Esophagus (tissue), 2 donors: ENCODE data around the gene CLEC7A. TPM values are rescaled to one million over a fixed set of nuclear protein-coding genes. Genes with fewer than 3 reads are reported as not detected.

Source experiments
- H3K27ac ChIP-seq, 2 donors: one replicate each; pipeline ENCODE4 v1.5.1; 2013; ENCODE audit warnings: low read depth in 2 of 2, mild to moderate bottlenecking in 2 of 2, inconsistent platforms in 1 of 2, low read length in 1 of 2, moderate library complexity in 1 of 2
- H3K27me3 ChIP-seq, 2 donors: one replicate each; pipeline ENCODE4 v1.6.1; 2013; ENCODE audit warnings: low read length in 2 of 2, control low read depth in 1 of 2, mild to moderate bottlenecking in 1 of 2; ENCODE audit not compliant: insufficient read depth in 2 of 2, control insufficient read depth in 1 of 2
- H3K36me3 ChIP-seq, 2 donors: one replicate each; pipeline ENCODE4 v1.6.1; 2013; ENCODE audit warnings: low read length in 1 of 2; ENCODE audit not compliant: control insufficient read depth in 2 of 2, insufficient read depth in 2 of 2
- H3K4me1 ChIP-seq, 2 donors: one replicate each; pipeline ENCODE4 v1.6.1; 2013; ENCODE audit warnings: low read length in 1 of 2; ENCODE audit not compliant: control insufficient read depth in 2 of 2, insufficient read depth in 2 of 2
- H3K4me3 ChIP-seq, 2 donors: one replicate each; pipeline ENCODE4 v1.5.1; 2013; ENCODE audit warnings: low read length in 2 of 2, mild to moderate bottlenecking in 2 of 2, low read depth in 1 of 2, moderate library complexity in 1 of 2
- H3K9me3 ChIP-seq, 2 donors: one replicate each; pipeline ENCODE4 v1.6.1; 2013; ENCODE audit warnings: mild to moderate bottlenecking in 2 of 2, low read depth in 1 of 2, low read length in 1 of 2, moderate library complexity in 1 of 2; ENCODE audit not compliant: control insufficient read depth in 2 of 2, insufficient read depth in 1 of 2
- WGBS, 2 donors: extraction: QIAGEN DNeasy Blood & Tissue Kit; methylation state at CpG; one replicate each; pipeline ENCODE4 v1.1.7; 2013; 5-methylcytosine and 5-hydroxymethylcytosine counted together
- polyA plus RNA-seq, 2 donors: library from polyadenylated mRNA; stranded (reverse); fragments of 200-250 nt; gene quantifications; one replicate each; pipeline ENCODE4 v1.2.3, GENCODE V29; 2013
- donor health status: healthy with polysubstance abuse.
- donor health status: Bipolar disorder and iron deficiency.

CLEC7A gene
- 1 to 10 TPM; 4.6 to 7.3 TPM for polyA plus RNA-seq

DNA sequence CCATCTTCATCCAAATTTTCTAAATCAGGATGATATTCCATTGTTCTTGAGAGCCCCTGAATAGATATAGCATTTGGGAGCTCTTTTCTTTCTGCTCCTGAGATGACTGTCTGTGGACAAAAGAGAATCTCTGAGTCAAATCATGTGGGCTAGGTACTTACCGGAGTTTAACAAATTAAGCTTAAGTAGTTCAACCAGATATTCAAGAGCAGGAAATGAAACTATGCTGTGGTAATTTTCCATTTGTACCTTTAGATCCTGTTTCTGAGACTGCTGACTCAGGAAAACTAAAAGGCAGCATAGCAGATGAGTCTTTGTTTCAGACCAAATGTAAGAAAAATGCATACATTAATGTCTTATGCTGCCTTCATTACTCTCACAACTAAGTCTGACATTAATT lies at the start of gene CLEC7A:
Gene CLEC7A (minus strand): TSS at position 158 of the 400 bp plus-strand sequence. CDS start 117 bp downstream, at position 41.
- H3K36me3 ChIP-seq, result no peaks in the 10 kb centered on the region
- no peaks in the 10 kb centered on the region for H3K27me3 ChIP-seq
- peak within 1 kb of the TSS; percentile 77 to 78 for H3K27ac ChIP-seq
- peak within 1 kb of the TSS; percentile 10 to 29 for H3K4me3 ChIP-seq
- no peaks in the 10 kb centered on the region for H3K9me3 ChIP-seq
- no peaks in the 10 kb centered on the region for H3K4me1 ChIP-seq
- 24 to 33% methylated on average over 1 of the region's 1 CpG for WGBS, 2 donors

DNA sequence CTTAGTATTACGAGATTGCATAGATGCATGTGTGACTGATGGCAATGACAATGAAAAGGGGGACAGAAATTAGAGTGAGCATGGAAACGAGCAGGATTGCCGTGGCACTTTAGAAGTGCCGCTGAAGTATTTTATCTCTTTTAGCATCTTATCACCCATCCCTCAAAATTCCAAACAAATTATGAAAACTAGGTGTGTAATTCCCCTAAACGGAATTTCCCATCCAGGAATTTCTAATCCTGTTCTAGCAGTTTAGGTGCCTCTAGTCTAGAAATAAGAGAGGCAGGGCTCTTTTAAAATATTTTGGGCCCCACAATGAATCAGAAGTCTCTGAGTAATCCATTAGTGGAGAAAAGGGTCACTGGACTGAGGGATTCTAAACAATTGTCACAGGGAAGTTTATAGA lies 49.8 kb upstream of the CLEC7A start:
- no peak overlapping the region for H3K27ac ChIP-seq
- no peaks in the 10 kb centered on the region for H3K9me3 ChIP-seq
- no peak overlapping the region for H3K4me3 ChIP-seq
- no peaks in the 10 kb centered on the region for H3K36me3 ChIP-seq
- H3K27me3 ChIP-seq, result no peaks in the 10 kb centered on the region
- WGBS, 2 donors, result 73 to 80% methylated on average over 5 of the region's 5 CpGs
- no peaks in the 10 kb centered on the region for H3K4me1 ChIP-seq

DNA sequence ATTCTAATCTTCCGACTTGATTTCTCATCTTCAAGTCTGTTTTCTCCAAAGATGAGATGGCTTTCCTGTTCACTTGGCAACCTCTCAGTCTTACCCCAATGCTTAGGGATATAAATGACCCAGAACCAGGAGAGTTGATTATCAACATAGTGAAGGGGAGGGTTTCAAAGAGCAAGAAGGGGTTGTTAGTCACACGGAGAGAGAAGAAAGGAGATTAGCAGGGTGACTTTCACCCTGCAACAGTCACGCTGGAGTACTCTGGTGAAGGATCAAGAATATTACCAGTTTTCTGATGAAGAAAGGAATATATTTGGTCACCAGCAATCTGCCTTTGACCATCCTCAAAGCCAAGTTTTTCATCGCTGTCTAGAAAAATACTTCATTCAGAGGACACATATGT lies 48.8 kb upstream of the CLEC7A start, which contains the start of gene TMEM52B:
Gene TMEM52B (plus strand): TSS at position 212 of the 400 bp plus-strand sequence. CDS start 543 bp downstream, outside the sequence.
- Histone ChIP-seq H3K27me3 (no peaks in the 10 kb centered on the region), H3K4me1 (no peaks in the 10 kb centered on the region), H3K27ac (no peak within 1 kb of the TSS), H3K9me3 (no peaks in the 10 kb centered on the region), H3K36me3 (no peaks in the 10 kb centered on the region), H3K4me3 (no peak within 1 kb of the TSS)
- 64 to 73% methylated on average over 4 of the region's 4 CpGs for WGBS, 2 donors

DNA sequence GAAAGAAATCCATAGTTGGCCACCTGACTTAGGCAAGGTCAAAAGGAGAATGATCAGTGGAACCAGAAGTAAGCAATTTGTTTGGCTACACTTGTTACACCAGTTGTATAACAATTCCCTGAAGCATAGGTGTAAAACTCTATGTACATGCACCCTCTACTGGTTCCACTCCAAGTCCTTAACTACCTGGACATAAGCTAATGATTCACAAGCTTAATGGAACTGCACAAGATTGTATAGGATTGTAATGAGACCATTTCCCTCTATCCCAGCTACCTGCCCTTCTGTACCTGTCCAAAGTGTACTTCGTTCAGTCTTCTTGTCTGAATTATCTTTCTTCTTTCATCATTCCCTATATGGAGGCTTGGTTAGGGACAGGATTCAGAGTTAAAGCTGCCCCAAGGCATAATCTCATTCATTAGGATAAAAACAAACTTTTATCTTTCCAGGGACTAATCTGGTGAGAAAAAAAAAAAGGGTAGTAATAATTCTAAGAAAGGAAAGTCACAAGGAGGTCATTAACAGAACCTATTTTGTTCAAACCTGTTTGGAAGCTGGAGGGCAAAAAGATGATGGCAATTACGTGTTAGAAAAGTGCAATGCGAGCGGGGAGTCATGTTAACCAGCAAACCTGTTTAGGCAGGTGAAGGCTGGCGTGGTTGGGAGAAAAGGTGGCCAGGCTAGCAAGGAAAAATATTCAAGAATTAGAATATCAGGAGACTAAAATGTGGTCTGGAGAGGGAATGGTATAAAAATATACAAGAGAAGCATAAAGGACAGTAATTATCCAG lies 46.0 kb upstream of the CLEC7A start:
- H3K27ac ChIP-seq, result peak overlapping the region; percentile 42 to 45
- WGBS, 2 donors, result 49 to 63% methylated on average over 5 of the region's 5 CpGs
- H3K4me1 ChIP-seq, result no peaks in the 10 kb centered on the region

DNA sequence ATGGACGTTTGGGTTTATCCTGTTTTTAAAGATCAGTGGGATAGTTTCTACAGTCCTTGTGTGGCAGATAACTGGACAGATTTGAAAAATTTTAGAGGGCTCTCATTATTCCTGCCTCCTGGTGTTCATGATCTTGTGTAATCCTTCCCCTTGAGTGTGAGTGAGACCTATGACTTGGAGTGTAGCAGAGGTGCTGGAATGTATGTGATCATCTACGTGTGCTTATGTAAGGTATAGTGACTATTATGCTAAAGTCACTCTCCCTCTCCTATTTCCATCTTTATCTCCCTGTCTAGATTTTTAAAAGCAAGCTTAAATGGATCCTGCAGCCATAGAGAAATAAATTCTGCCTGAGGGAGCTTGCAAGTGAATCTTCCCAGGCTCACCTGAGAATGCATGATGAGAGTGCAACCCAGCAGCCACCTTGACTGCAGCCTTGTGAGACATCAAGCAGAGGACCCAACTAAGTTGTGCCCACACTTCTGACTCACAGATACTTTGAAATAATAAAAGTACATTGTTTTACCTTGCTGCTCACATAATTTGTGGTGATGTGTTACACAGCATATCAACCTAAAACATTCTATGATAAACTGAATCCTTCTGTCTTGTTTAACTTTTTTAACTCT lies 45.1 kb upstream of the CLEC7A start:
- Histone ChIP-seq H3K9me3 (no peaks in the 10 kb centered on the region), H3K4me1 (no peaks in the 10 kb centered on the region), H3K36me3 (no peaks in the 10 kb centered on the region), H3K27me3 (no peaks in the 10 kb centered on the region), H3K4me3 (no peak overlapping the region), H3K27ac (peak overlapping the region; percentile 42 to 45)
- WGBS, 2 donors, result 64 to 68% methylated on average over 2 of the region's 2 CpGs

More for the DNA sequence above, 46.0 kb upstream of the CLEC7A start:
- no peak overlapping the region for H3K4me3 ChIP-seq
- H3K9me3 ChIP-seq, result no peaks in the 10 kb centered on the region
- no peaks in the 10 kb centered on the region for H3K27me3 ChIP-seq
- H3K36me3 ChIP-seq, result no peaks in the 10 kb centered on the region

DNA sequence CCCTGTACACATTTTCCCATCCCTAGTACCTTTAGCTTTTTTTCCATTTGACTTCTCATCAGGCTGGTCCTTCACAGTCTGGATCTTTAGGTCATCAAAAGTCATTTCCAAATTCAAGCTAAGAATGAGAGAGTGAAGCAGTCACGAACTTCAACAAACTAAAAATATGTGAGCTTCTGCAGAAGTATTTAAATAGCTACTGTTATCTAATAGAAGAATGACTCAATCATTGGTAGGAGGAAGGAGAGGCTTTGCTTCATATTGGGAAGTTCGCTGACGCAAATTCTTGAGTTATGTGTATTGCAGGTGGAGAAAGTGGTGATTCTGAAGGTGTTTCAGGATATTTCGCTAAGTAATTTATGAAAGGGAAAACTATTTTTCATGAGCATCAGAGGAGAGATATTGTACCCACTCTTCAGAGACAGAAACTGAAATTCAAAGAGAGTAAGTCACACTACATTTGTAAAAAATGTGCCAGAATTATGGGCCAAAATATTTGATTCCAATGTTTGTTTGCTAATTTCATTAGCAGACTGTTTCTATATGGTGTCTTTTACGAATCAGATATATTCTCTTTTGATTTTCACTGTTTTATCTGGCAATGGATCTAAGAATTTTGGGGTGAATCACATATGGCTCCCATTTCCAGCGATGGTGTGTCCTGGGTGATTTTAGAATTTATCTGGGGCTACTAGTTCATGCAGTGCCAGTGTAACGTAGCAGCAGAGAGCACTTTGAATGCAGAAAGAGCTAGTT lies 42.2 kb upstream of the CLEC7A start, which contains the start of gene OLR1:
Gene OLR1 (minus strand): TSS at position 160 of the 756 bp plus-strand sequence. CDS start 55 bp downstream, at position 105.
- Histone ChIP-seq H3K4me1 (no peaks in the 10 kb centered on the region), H3K36me3 (no peaks in the 10 kb centered on the region), H3K27me3 (no peaks in the 10 kb centered on the region), H3K4me3 (no peak within 1 kb of the TSS), H3K27ac (no peak within 1 kb of the TSS), H3K9me3 (no peaks in the 10 kb centered on the region)
- WGBS, 2 donors, result 74 to 80% methylated on average over 7 of the region's 7 CpGs

DNA sequence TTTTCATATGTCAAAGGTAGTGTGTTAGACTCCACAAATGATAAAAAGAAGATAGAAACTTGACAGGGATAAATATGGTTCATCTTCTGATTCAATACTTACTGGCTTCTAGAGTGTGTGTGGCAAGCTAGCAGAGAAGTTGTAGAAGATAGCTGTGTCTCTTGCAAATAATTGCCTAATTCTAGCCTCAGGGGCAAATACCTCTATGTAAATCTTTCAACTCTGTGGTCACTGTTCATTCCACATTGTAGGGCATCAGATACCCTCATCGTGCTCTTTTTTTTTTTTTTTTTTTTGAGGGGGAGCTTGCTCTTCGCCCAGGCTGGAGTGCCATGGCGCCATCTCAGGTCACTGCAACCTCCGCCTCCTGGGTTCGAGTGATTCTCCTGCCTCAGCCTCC lies 40.2 kb upstream of the CLEC7A start:
- Histone ChIP-seq H3K4me1 (no peaks in the 10 kb centered on the region), H3K9me3 (no peaks in the 10 kb centered on the region), H3K36me3 (no peaks in the 10 kb centered on the region), H3K27me3 (no peaks in the 10 kb centered on the region), H3K4me3 (no peak overlapping the region), H3K27ac (no peak overlapping the region)
- WGBS, 2 donors, result 89% methylated on average over 5 of the region's 5 CpGs

DNA sequence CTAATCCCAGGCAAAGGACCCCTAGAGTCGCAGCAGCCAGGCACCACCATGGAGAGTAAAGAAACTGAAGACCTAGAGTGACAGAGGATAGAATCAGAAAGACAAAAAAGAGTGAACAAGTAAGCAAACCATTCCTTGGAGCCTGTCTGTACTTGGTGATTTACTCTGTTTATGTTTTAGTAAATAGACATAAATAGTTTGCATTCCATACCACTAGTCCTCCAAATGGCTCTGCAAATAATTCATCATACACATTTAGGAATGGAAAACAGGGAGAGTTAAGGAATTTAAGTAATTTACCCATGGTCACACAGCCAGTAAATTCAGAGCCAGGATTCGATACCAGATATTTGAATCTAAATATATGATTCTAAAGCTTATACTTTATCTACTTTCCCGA lies 39.1 kb upstream of the CLEC7A start:
- Histone ChIP-seq H3K36me3 (no peaks in the 10 kb centered on the region), H3K4me3 (no peak overlapping the region), H3K27ac (no peak overlapping the region), H3K27me3 (no peaks in the 10 kb centered on the region), H3K4me1 (no peaks in the 10 kb centered on the region), H3K9me3 (no peaks in the 10 kb centered on the region)
- 65 to 70% methylated on average over 3 of the region's 3 CpGs for WGBS, 2 donors

DNA sequence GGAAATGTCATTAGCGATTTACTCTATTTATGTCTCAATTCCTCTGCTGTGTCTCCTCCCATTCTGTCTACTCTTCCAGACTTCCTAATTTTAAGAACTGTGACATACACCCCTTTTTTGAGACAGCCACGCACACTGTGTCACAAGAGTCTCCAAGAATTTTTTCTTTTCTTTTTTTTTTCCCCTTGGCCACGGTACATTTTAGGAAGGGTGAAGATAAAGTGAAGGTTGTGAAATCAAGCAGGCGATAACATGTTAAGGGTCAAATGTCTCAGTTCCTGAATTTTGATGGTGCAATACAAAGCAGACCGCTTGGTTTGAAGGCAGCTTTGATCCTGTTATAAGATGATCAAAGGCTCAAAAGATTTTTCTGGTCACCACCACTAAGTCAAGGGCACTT lies 37.6 kb upstream of the CLEC7A start:
- Histone ChIP-seq H3K9me3 (no peaks in the 10 kb centered on the region), H3K4me1 (no peaks in the 10 kb centered on the region), H3K27me3 (no peaks in the 10 kb centered on the region), H3K36me3 (no peaks in the 10 kb centered on the region), H3K27ac (no peak overlapping the region), H3K4me3 (no peak overlapping the region)
- 46 to 48% methylated on average over 5 of the region's 5 CpGs for WGBS, 2 donors
